Fibroblast of lung (primary cell): Measurements from ENCODE around the gene EVI5. TPM values are rescaled to one million over a fixed set of nuclear protein-coding genes. Genes with fewer than 3 reads are reported as not detected.
A peak's percentile ranks its signal among the peaks of the same experiment; 100 is the strongest.

Experiments used
- DNase-seq, 2 donors: peaks; one replicate each; pipeline versions ENCODE4 v3.0.0 to v3.0.0-alpha.2; 2010; ENCODE audit warnings: low read depth in 2 of 2
- H2AFZ ChIP-seq: 2 replicates; pipeline ENCODE4 v1.5.1; 2012; ENCODE audit warnings: low read length, control low read depth, inconsistent platforms
- H3K27ac ChIP-seq: 2 replicates; pipeline ENCODE4 v1.5.1; 2011; ENCODE audit warnings: low read length, control low read depth; ENCODE audit not compliant: insufficient read depth
- H3K27me3 ChIP-seq: 2 replicates; pipeline ENCODE4 v1.5.1; 2011; ENCODE audit warnings: mild to moderate bottlenecking, low read length; ENCODE audit not compliant: control insufficient read depth, insufficient read depth
- H3K36me3 ChIP-seq: 2 replicates; pipeline ENCODE4 v1.5.1; 2011; ENCODE audit warnings: low read length; ENCODE audit not compliant: control insufficient read depth, insufficient read depth
- H3K4me1 ChIP-seq: 2 replicates; pipeline ENCODE4 v1.5.1; 2011; ENCODE audit warnings: low read length; ENCODE audit not compliant: control insufficient read depth, insufficient read depth; ENCODE audit errors: extremely low read depth
- H3K4me2 ChIP-seq: 2 replicates; pipeline ENCODE4 v1.5.1; 2011; ENCODE audit warnings: low read length, control low read depth; ENCODE audit not compliant: insufficient read depth; ENCODE audit errors: extremely low read depth
- H3K4me3 ChIP-seq, 4 experiments: fragments of 200-600 bp in 1 of 4; sonication (generic) in 1 of 4; replicated peaks in 1 of 4; 2 replicates each; pipeline ENCODE4 v1.5.1; 2011 to 2016; ENCODE audit warnings: low read length in 4 of 4, low read depth in 3 of 4, mild to moderate bottlenecking in 3 of 4, control low read depth in 2 of 4, inconsistent platforms in 1 of 4, mixed read lengths in 1 of 4; ENCODE audit not compliant: insufficient read depth in 1 of 4; ENCODE audit errors: control extremely low read depth in 1 of 4
- H3K79me2 ChIP-seq: 2 replicates; pipeline ENCODE4 v1.5.1; 2012; ENCODE audit warnings: mild to moderate bottlenecking, low read length, inconsistent platforms; ENCODE audit not compliant: control insufficient read depth, insufficient read depth
- H3K9ac ChIP-seq: 2 replicates; pipeline ENCODE4 v1.5.1; 2011; ENCODE audit warnings: mild to moderate bottlenecking, low read length, control low read depth; ENCODE audit not compliant: insufficient read depth
- H3K9me3 ChIP-seq: 2 replicates; pipeline ENCODE4 v1.5.1; 2012; ENCODE audit warnings: low read depth, low read length; ENCODE audit not compliant: control insufficient read depth, insufficient read depth
- H4K20me1 ChIP-seq: 2 replicates; pipeline ENCODE4 v1.5.1; 2011; ENCODE audit warnings: low read length; ENCODE audit not compliant: control insufficient read depth, insufficient read depth; ENCODE audit errors: extremely low read depth
- CTCF ChIP-seq, 2 donors: IDR thresholded peaks in 1 of 2; conservative IDR thresholded peaks in 1 of 2; 1 replicate in 1 of 2; 2 replicates in 1 of 2; pipeline ENCODE4 v1.5.1; 2011 to 2012; ENCODE audit warnings: low read length in 2 of 2, control low read depth in 1 of 2, inconsistent platforms in 1 of 2, low read depth in 1 of 2, mild to moderate bottlenecking in 1 of 2
- EZH2 ChIP-seq: IDR thresholded peaks from 2 replicates; pipeline ENCODE4 v1.5.1; 2012; ENCODE audit warnings: low read length, control low read depth, mild to moderate bottlenecking; ENCODE audit errors: missing control alignments
- polyA plus RNA-seq, 2 donors: library from polyadenylated mRNA; depleted of rRNA in 1 of 2; stranded (reverse) in 1 of 2; unstranded in 1 of 2; fragments of >200 nt; gene quantifications; 2 replicates each; pipeline ENCODE4 v1.2.1, GENCODE V29; 2011 to 2012; ENCODE audit warnings: missing spikeins in 1 of 2
- total RNA-seq: library from RNA; depleted of rRNA; stranded (reverse); fragments of >200 nt; gene quantifications from 2 replicates; pipeline ENCODE4 v1.2.1, GENCODE V29; 2014

The EVI5 gene
- total and polyA plus RNA-seq, 2 donors (not counting 1 experiment from before 2014, with no cell fraction given) = 32.5 to 48.1 TPM

- TF ChIP-seq CTCF (conservative IDR thresholded peaks at IDR 0.05 in 1 of 2, IDR thresholded peaks at IDR 0.05 in 1 of 2; ENCODE audit: low read depth in 1 of 2, low read length in 2 of 2) (no peak), EZH2 (no peak)
- Histone ChIP-seq H2AFZ (no peak overlapping the region), H3K9ac (no peak overlapping the region), H3K27ac (peak overlapping the region; percentile 53), H3K4me3 (no peak overlapping the region), H3K4me1 (no peaks in the 10 kb centered on the region), H3K79me2 (no peaks in the 10 kb centered on the region), H3K27me3 (no peaks in the 10 kb centered on the region), H4K20me1 (no peaks in the 10 kb centered on the region), H3K9me3 (no peaks in the 10 kb centered on the region), H3K4me2 (no peak overlapping the region), H3K36me3 (no peaks in the 10 kb centered on the region)
- DNase-seq = peak; percentile 90 to 99
These were observed 19.9 kb upstream of the EVI5 start for GRCh38 chr1:92804721-92805201.

DNA sequence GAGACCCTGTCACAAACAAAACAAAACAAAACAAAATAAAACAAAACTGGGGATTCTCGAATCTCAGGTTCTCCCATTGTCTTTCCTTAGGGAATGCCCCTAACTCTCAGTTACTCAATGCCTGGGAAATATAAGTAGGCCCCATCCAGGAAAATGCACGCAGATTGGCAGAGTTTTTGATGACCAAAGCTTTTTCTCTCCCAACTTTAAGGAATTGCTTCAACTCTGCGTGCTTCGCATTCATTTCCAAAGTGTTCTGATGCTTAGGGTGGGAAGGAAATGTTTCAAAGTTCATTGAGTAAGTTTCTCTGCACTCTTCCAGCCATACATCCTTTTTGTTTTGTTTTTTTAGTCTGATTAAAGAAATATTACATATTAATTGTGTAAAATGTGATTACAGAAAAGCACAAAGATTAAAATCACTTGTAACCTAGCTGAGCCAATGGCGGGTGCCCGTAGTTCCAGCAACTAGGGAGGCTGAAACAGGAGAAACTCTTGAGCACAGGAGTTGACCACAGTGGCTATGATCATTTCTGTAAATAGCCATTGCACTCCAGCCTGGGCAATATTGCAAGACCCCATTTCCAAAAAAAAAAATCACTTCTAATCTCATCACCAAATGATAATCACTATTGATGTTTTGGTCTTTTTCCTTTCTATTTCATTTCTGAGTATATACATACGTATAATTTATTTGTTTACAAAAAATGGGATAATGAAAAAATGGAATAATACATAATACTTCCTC is 18.4 kb upstream of the EVI5 start:
- H3K36me3 ChIP-seq = no peaks in the 10 kb centered on the region
- TF ChIP-seq CTCF (conservative IDR thresholded peaks at IDR 0.05 in 1 of 2, IDR thresholded peaks at IDR 0.05 in 1 of 2; ENCODE audit: low read depth in 1 of 2, low read length in 2 of 2) (no peak), EZH2 (no peak)
- H4K20me1 ChIP-seq = no peaks in the 10 kb centered on the region
- no peaks in the 10 kb centered on the region for H3K4me1 ChIP-seq
- H3K9ac ChIP-seq = no peak overlapping the region
- no peaks in the 10 kb centered on the region for H3K27me3 ChIP-seq
- no peaks in the 10 kb centered on the region for H3K79me2 ChIP-seq
- no peak overlapping the region for H3K27ac ChIP-seq
- no peak overlapping the region for H2AFZ ChIP-seq
- H3K4me2 ChIP-seq = no peak overlapping the region
- DNase-seq = peak in 1 of 2 donors; percentile 16
- no peak overlapping the region for H3K4me3 ChIP-seq
- no peaks in the 10 kb centered on the region for H3K9me3 ChIP-seq

- Histone ChIP-seq H3K27ac (no peak overlapping the region), H3K79me2 (no peaks in the 10 kb centered on the region), H3K4me3 (no peak overlapping the region), H3K9ac (no peak overlapping the region), H2AFZ (no peak overlapping the region), H3K4me1 (no peaks in the 10 kb centered on the region), H4K20me1 (no peaks in the 10 kb centered on the region), H3K36me3 (no peaks in the 10 kb centered on the region), H3K4me2 (no peak overlapping the region), H3K9me3 (no peaks in the 10 kb centered on the region), H3K27me3 (no peaks in the 10 kb centered on the region)
- TF ChIP-seq CTCF (conservative IDR thresholded peaks at IDR 0.05 in 1 of 2, IDR thresholded peaks at IDR 0.05 in 1 of 2; ENCODE audit: low read depth in 1 of 2, low read length in 2 of 2) = no peak
- TF ChIP-seq EZH2 = no peak
- peak in 1 of 2 donors; percentile 91 for DNase-seq
These were observed 13.1 kb upstream of the EVI5 start for GRCh38 chr1:92797961-92798360.
